WTC11 (cell line): Measurements from ENCODE around the gene P3H2.

Experiments used
- KAT7 ChIP-seq: sonication (generic); formaldehyde crosslinking; IDR thresholded peaks from 2 replicates; pipeline ENCODE4 v1.8.1; 2023; ENCODE audit warnings: missing genetic modification reagents, mild to moderate bottlenecking, borderline replicate concordance
- SP1 ChIP-seq: sonication (generic); formaldehyde crosslinking; conservative IDR thresholded peaks from 2 replicates; pipeline ENCODE4 v1.8.1; 2022; ENCODE audit warnings: missing genetic modification reagents

DNA sequence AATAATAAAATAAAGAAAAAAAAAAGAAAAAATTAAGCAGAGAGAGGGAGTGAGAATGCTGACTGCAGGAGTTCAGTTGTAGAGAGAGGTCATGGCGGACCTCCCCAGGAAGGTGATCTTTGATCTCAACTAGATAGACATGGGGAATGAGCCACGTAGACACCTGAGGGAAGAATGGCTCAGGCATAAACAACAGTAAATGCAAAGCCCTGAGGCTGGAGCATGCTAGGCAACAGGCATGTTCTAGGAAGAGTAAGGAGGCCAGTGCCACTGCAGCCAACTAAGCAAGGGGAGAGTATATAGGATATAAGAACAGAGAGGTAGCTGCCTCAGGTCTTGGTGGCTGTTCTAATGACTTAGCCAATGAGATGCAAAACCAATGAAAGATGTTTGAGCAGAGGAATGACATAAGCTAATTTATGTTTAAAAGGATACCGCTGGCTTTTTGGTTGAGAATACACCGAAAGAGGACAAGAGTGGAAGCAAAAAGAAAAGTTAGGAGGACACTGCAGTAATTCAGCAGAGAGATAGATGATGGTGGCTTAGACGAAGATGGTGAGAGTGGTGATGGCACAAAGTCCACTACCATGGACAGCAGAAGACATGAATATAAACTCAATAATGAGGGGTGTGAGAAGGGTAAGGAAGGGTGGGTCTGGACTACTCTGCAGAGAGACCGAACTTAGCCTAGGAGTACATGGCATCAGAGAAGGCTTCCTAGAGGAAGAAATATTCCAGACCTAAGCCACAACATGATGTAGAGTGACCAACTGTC is 174.6 kb downstream of the P3H2 start:
- TF ChIP-seq SP1 (CRISPR knock-in tag) (no peak), KAT7 (CRISPR knock-in tag) (no peak)
